ENCODE data around the gene PNPLA2. TPM values are rescaled to one million over a fixed set of nuclear protein-coding genes. Genes with fewer than 3 reads are reported as not detected.

Gene PNPLA2
- total RNA-seq, 3 donors from 2014 or later (not counting 1 experiment from before 2014, with no cell fraction given) = 184 to 218 (median 201) TPM

DNA sequence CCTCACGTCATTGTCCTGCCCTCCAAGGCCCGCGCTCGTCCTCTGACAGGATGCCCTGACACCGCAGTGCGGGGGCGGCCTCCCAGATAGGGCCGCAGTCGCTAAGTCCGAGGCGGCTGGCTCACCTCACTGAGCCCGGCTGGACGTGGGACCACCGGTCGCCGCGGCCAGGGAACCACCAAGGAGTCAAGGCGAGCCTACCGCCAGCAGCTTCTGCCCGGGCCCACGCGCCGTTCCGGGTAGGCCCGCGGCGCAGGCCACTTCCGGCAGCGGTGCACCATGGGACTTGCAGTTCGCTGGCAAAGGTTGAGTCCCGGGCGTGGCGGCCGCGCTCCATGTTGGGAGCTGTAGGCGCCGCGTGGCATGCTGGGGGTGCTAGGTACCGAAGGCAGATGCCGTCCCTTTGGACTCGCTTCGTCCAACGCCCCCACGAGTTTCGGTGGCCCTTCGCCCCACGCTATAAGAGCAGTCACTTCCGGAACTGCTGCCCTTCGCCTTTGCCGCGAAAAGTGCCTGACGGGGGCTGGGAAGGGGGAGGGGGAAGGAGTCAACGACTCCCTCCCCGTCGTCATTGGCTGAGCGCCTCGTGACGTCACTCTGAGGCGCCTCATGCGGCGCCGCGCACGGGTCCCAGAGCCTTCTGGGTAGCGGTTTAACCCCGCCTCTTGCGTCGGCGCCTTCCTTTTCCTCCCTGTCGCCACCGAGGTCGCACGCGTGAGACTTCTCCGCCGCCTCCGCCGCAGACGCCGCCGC, 9.3 kb upstream of the PNPLA2 start, which contains the start of gene RPLP2:
Gene RPLP2 (plus strand): TSS at position 681 of the 753 bp plus-strand sequence. CDS start 268 bp downstream, outside the sequence.
- TF ChIP-seq, protein P1, sequence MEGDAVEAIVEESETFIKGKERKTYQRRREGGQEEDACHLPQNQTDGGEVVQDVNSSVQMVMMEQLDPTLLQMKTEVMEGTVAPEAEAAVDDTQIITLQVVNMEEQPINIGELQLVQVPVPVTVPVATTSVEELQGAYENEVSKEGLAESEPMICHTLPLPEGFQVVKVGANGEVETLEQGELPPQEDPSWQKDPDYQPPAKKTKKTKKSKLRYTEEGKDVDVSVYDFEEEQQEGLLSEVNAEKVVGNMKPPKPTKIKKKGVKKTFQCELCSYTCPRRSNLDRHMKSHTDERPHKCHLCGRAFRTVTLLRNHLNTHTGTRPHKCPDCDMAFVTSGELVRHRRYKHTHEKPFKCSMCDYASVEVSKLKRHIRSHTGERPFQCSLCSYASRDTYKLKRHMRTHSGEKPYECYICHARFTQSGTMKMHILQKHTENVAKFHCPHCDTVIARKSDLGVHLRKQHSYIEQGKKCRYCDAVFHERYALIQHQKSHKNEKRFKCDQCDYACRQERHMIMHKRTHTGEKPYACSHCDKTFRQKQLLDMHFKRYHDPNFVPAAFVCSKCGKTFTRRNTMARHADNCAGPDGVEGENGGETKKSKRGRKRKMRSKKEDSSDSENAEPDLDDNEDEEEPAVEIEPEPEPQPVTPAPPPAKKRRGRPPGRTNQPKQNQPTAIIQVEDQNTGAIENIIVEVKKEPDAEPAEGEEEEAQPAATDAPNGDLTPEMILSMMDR (IDR thresholded peaks at IDR 0.05) = no peak
- Histone ChIP-seq H3K27ac (ENCODE audit: low read length) (peak within 1 kb of the TSS; percentile 83), H3K4me1 (ENCODE audit: control insufficient read depth, insufficient read depth, low read length) (peaks cover 37% of the 10 kb centered on the region), H3K27me3 (ENCODE audit: control insufficient read depth, insufficient read depth, low read length) (no peaks in the 10 kb centered on the region), H3K4me3 (ENCODE audit: low read length) (peak within 1 kb of the TSS; percentile 50), H3K36me3 (ENCODE audit: control insufficient read depth, insufficient read depth, low read length) (peaks cover 26% of the 10 kb centered on the region), H3K9me3 (ENCODE audit: control insufficient read depth, insufficient read depth, low read length) (no peaks in the 10 kb centered on the region)
- Mint-ChIP-seq H3K9me3 (no peaks in the 10 kb centered on the region), H3K27me3 (ENCODE audit: low read depth in 2 of 2) (no peaks in the 10 kb centered on the region), H3K4me1 (peaks cover 22 to 27% of the 10 kb centered on the region in 2 donors), H3K36me3 (no peaks in the 10 kb centered on the region), H3K27ac (peak within 1 kb of the TSS; percentile 94 to 95), H3K4me3 (peak within 1 kb of the TSS; percentile 90)
- under 1% methylated on average over 81 of the region's 81 CpGs for WGBS (ENCODE audit: insufficient coverage)
- intact Hi-C loops (cut with micrococcal nuclease) = loop anchor here (1.0 kb wide), 2 partner anchors 10 to 12 kb away; no protein-coding TSS in a partner anchor
- DNase-seq (peak; percentile 99), ATAC-seq (peak; percentile 81 to 93 (median 84))

DNA sequence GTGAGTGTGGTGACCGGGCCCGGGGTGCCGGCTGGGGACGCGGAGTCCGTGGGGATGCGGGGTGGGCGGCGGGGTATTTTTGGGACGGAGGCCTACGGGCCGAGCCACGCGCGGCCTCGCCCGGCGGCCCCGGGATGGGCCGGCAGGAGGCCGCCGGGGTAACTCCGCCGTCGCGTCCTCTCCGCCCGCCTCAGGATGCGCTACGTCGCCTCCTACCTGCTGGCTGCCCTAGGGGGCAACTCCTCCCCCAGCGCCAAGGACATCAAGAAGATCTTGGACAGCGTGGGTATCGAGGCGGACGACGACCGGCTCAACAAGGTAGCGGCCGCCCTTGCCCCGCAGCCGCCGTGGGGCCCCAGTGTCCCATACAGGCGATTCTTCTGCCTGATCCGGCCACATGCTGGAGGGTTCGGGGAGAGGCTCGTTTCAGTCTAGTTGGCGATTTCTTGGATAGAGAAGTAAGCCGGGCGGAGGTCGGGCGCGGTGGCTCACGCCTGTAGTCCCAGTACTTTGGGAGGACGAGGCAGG, 8.6 kb upstream of the PNPLA2 start:
- peak overlapping the region; percentile 50 for H3K4me3 ChIP-seq (ENCODE audit: low read length)

DNA sequence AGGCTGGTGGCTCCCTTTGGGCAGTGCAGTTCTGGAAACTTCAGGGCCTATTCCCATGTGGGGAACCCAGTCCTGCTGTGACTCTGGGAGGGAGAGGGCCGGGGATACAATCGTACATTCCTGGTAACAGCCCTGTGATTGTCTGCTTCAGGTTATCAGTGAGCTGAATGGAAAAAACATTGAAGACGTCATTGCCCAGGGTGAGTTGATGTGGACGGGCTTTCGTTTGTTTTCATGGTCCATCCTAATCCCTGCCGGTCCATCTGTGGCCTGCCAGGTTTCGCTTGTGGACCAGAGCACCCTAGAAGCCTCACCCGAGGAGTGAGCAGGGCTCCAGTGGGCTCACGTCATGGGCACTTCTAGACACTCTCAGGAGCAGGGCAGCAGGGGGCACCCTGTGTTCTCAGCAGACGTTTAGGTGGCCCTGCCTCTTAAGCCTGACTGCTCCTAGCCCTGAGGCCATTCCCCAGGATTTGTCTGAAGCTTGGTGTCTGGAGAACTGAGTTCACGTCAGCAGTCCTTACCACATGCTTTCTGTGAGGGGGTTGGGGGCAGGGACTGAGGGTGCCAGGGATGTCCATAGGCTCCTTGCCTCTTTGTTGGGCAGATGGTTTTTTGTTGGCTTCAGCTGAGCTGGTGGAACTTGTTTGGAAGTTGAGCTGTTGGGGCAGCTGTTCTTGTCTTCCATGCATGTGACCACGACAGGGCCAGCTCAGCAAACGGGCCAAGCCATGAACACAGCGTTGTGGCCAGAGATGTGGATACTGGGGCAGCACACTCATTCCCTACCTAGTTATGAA, 7.1 kb upstream of the PNPLA2 start:
- ATAC-seq (no peak), DNase-seq (no peak)
- H3K27me3 ChIP-seq (ENCODE audit: control insufficient read depth, insufficient read depth, low read length) = no peaks in the 10 kb centered on the region
- WGBS (ENCODE audit: insufficient coverage) = 80% methylated on average over 14 of the region's 14 CpGs
- Mint-ChIP-seq H3K27me3 (ENCODE audit: low read depth in 2 of 2) (no peaks in the 10 kb centered on the region), H3K4me1 (peaks cover 22 to 26% of the 10 kb centered on the region in 2 donors), H3K36me3 (no peaks in the 10 kb centered on the region), H3K27ac (peak overlapping the region; percentile 16 to 94), H3K9me3 (no peaks in the 10 kb centered on the region), H3K4me3 (peak overlapping the region; percentile 58)
- H3K4me3 ChIP-seq (ENCODE audit: low read length) = no peak overlapping the region
- H3K4me1 ChIP-seq (ENCODE audit: control insufficient read depth, insufficient read depth, low read length) = peaks cover 29% of the 10 kb centered on the region
- H3K36me3 ChIP-seq (ENCODE audit: control insufficient read depth, insufficient read depth, low read length) = peaks cover 26% of the 10 kb centered on the region
- no peaks in the 10 kb centered on the region for H3K9me3 ChIP-seq (ENCODE audit: control insufficient read depth, insufficient read depth, low read length)
- intact Hi-C loops (cut with micrococcal nuclease) = no loop called here
- TF ChIP-seq, protein P1 (IDR thresholded peaks at IDR 0.05) = no peak
- H3K27ac ChIP-seq (ENCODE audit: low read length) = no peak overlapping the region

More for the DNA sequence above, 8.6 kb upstream of the PNPLA2 start:
- no peaks in the 10 kb centered on the region for H3K27me3 Mint-ChIP-seq (ENCODE audit: low read depth in 2 of 2)
- intact Hi-C loops (cut with micrococcal nuclease) = no loop called here
- DNase-seq (no peak), ATAC-seq (peak; percentile 6 to 26 (median 19))
- H3K36me3 ChIP-seq (ENCODE audit: control insufficient read depth, insufficient read depth, low read length) = peaks cover 26% of the 10 kb centered on the region
- H3K9me3 ChIP-seq (ENCODE audit: control insufficient read depth, insufficient read depth, low read length) = no peaks in the 10 kb centered on the region
- no peaks in the 10 kb centered on the region for H3K36me3 Mint-ChIP-seq
- peak overlapping the region; percentile 90 for H3K4me3 Mint-ChIP-seq
- no peaks in the 10 kb centered on the region for H3K27me3 ChIP-seq (ENCODE audit: control insufficient read depth, insufficient read depth, low read length)
- WGBS (ENCODE audit: insufficient coverage) = under 1% methylated on average over 55 of the region's 55 CpGs
- peaks cover 22 to 26% of the 10 kb centered on the region in 2 donors for H3K4me1 Mint-ChIP-seq
- H3K4me1 ChIP-seq (ENCODE audit: control insufficient read depth, insufficient read depth, low read length) = peaks cover 33% of the 10 kb centered on the region
- peak overlapping the region; percentile 94 to 95 for H3K27ac Mint-ChIP-seq
- TF ChIP-seq, protein P1 (IDR thresholded peaks at IDR 0.05) = no peak
- H3K9me3 Mint-ChIP-seq = no peaks in the 10 kb centered on the region
- H3K27ac ChIP-seq (ENCODE audit: low read length) = peak overlapping the region; percentile 73
